SK-N-SH (cell line): ENCODE measurements around the gene CEP89. TPM values are rescaled to one million over a fixed set of nuclear protein-coding genes. Genes with fewer than 3 reads are reported as not detected.
"Not testable (repeated sequence)": the region's sequence is repeated elsewhere in the genome, so short reads cannot be mapped to it uniquely, and the experiment has no call there.

Experiments used
- CTCF ChIA-PET: fragments of 300-600, 350-600 bp; formaldehyde crosslinking; extraction: SDS; loops from one replicate; lab custom pipeline; 2021; lab: Yijun Ruan, JAX
- POLR2A ChIA-PET: fragments of 350-600 bp; sonication (Branson Sonifier 250); formaldehyde crosslinking; extraction: SDS; loops from one replicate; lab custom pipeline; 2020; ENCODE audit warnings: antibody characterized with exemption, inconsistent platforms; lab: Yijun Ruan, JAX
- DNase-seq: peaks from one replicate; pipeline ENCODE4 v3.0.0; 2012
- H2AFZ ChIP-seq: fragments of 200-600 bp; sonication (generic); 2 replicates; pipeline ENCODE4 v1.8.1; 2016; ENCODE audit warnings: antibody characterized with exemption, mild to moderate bottlenecking, low read depth
- H3F3A ChIP-seq: fragments of 200-600 bp; sonication (generic); replicated peaks from 2 replicates; pipeline ENCODE3; 2016; ENCODE audit warnings: antibody characterized with exemption, mild to moderate bottlenecking; ENCODE audit not compliant: insufficient read depth
- H3K27ac ChIP-seq, 2 experiments: fragments of 200-500 bp in 1 of 2; fragments of 200-600 bp in 1 of 2; sonication (Bioruptor generic) in 1 of 2; sonication (generic), shearing (Covaris generic) in 1 of 2; 2 replicates each; pipeline versions ENCODE4 v1.5.1 to v1.6.1; 2014 to 2016; ENCODE audit warnings: low read depth in 2 of 2, inconsistent platforms in 1 of 2, low read length in 1 of 2, mild to moderate bottlenecking in 1 of 2, mixed read lengths in 1 of 2
- H3K27me3 ChIP-seq: fragments of 200-600 bp; sonication (generic), shearing (Covaris generic); 2 replicates; pipeline ENCODE4 v1.6.1; 2016; ENCODE audit warnings: mixed run types; ENCODE audit not compliant: insufficient read depth
- H3K36me3 ChIP-seq, 2 experiments: fragments of 200-500 bp in 1 of 2; fragments of 200-600 bp in 1 of 2; sonication (Bioruptor generic) in 1 of 2; sonication (generic) in 1 of 2; replicated peaks in 1 of 2; 2 replicates each; pipeline versions ENCODE3 to v1.5.1; 2014 to 2016; ENCODE audit warnings: low read length in 1 of 2, mild to moderate bottlenecking in 1 of 2; ENCODE audit not compliant: insufficient read depth in 2 of 2, control insufficient read depth in 1 of 2
- H3K4me1 ChIP-seq, 2 experiments: fragments of 200-500 bp in 1 of 2; fragments of 200-600 bp in 1 of 2; sonication (Bioruptor generic) in 1 of 2; sonication (generic), shearing (Covaris generic) in 1 of 2; 2 replicates each; pipeline versions ENCODE4 v1.5.1 to v1.6.1; 2014 to 2016; ENCODE audit warnings: low read depth in 1 of 2, low read length in 1 of 2, mixed run types in 1 of 2; ENCODE audit not compliant: insufficient read depth in 2 of 2, control insufficient read depth in 1 of 2
- H3K4me2 ChIP-seq: fragments of 200-600 bp; sonication (generic), shearing (Covaris generic); 2 replicates; pipeline ENCODE4 v1.6.1; 2017; ENCODE audit warnings: mixed run types
- H3K4me3 ChIP-seq, 2 experiments: fragments of 200-500 bp in 1 of 2; fragments of 200-600 bp in 1 of 2; sonication (Bioruptor generic) in 1 of 2; sonication (generic), shearing (Covaris generic) in 1 of 2; 2 replicates each; pipeline versions ENCODE4 v1.5.1 to v1.8.1; 2014 to 2016; ENCODE audit warnings: low read depth in 2 of 2, inconsistent platforms in 1 of 2, low read length in 1 of 2, mild to moderate bottlenecking in 1 of 2, mixed read lengths in 1 of 2, moderate library complexity in 1 of 2
- H3K79me2 ChIP-seq: fragments of 200-600 bp; sonication (generic); 2 replicates; pipeline ENCODE4 v1.8.1; 2017; ENCODE audit warnings: mild to moderate bottlenecking; ENCODE audit not compliant: insufficient read depth
- H3K9ac ChIP-seq: fragments of 200-600 bp; sonication (generic); 2 replicates; pipeline ENCODE4 v1.6.1; 2017; ENCODE audit warnings: mixed run types
- H3K9me2 ChIP-seq: fragments of 200-600 bp; sonication (generic); 2 replicates; pipeline ENCODE4 v1.6.1; 2017; ENCODE audit warnings: mixed run types
- H3K9me3 ChIP-seq: fragments of 200-600 bp; sonication (generic); 2 replicates; pipeline ENCODE4 v1.6.1; 2017; ENCODE audit warnings: mixed run types, mild to moderate bottlenecking, moderate library complexity
- H4K20me1 ChIP-seq: fragments of 200-600 bp; sonication (generic); 2 replicates; pipeline ENCODE4 v1.6.1; 2017; ENCODE audit warnings: mild to moderate bottlenecking, mixed run types; ENCODE audit not compliant: insufficient read depth
- FOSL2 ChIP-seq: IDR thresholded peaks from 2 replicates; pipeline ENCODE4 v1.4.0; 2012; ENCODE audit warnings: low read depth, mild to moderate bottlenecking, moderate library complexity, borderline replicate concordance
- FOXM1 ChIP-seq: IDR thresholded peaks from 2 replicates; pipeline ENCODE4 v1.4.0; 2012; ENCODE audit warnings: low read depth, mild to moderate bottlenecking
- IRF3 ChIP-seq: fragments of 150-350 bp; IDR thresholded peaks from 2 replicates; pipeline ENCODE4 v1.6.1; 2016; ENCODE audit warnings: mild to moderate bottlenecking, low read depth, low read length
- NRF1 ChIP-seq: IDR thresholded peaks from 2 replicates; pipeline ENCODE4 v1.6.1; 2012; ENCODE audit warnings: low read depth, mild to moderate bottlenecking, low read length
- PBX3 ChIP-seq: IDR thresholded peaks from 2 replicates; pipeline ENCODE4; 2012
- REST ChIP-seq: IDR thresholded peaks from 2 replicates; pipeline ENCODE4 v1.6.1; 2012; ENCODE audit warnings: mild to moderate bottlenecking, low read depth, low read length, moderate library complexity
- TEAD4 ChIP-seq: IDR thresholded peaks from 2 replicates; pipeline ENCODE4 v1.4.0; 2012; ENCODE audit warnings: mild to moderate bottlenecking, borderline replicate concordance; ENCODE audit not compliant: insufficient read depth
- YY1 ChIP-seq: IDR thresholded peaks from 2 replicates; pipeline ENCODE4 v1.4.0; 2012; ENCODE audit warnings: low read depth, mild to moderate bottlenecking
- WGBS: methylation state at CpG from one replicate; pipeline ENCODE4 v1.1.6; 2017; ENCODE audit warnings: low lambda C conversion rate; 5-methylcytosine and 5-hydroxymethylcytosine counted together
- polyA plus RNA-seq, 3 experiments: library from polyadenylated mRNA; depleted of rRNA; stranded (reverse); fragments of >200 nt; gene quantifications; 2 replicates each; pipeline ENCODE4 v1.2.3, GENCODE V29; 2012

Gene CEP89
- polyA plus RNA-seq, 1 of the 3 experiments (the other 2 are of a cell fraction), result 16.4 TPM

- H3F3A ChIP-seq, result no peaks in the 10 kb centered on the region
- ChIA-PET CTCF (no interaction called here), POLR2A (interaction anchor here (0.7 kb wide), 1 partner anchor 9 kb away, joined by 3 read pairs; no protein-coding TSS in a partner anchor)
- H3K4me1 ChIP-seq, result no peaks in the 10 kb centered on the region
- no peak overlapping the region for H3K9ac ChIP-seq
- H3K9me2 ChIP-seq, result no peaks in the 10 kb centered on the region
- H3K9me3 ChIP-seq, result no peaks in the 10 kb centered on the region
- 91% methylated on average over 5 of the region's 5 CpGs for WGBS
- H3K79me2 ChIP-seq, result no peaks in the 10 kb centered on the region
- H3K27ac ChIP-seq, result no peak overlapping the region
- TF ChIP-seq TEAD4, result no peak
- no peak for TF ChIP-seq FOSL2
- TF ChIP-seq, all 33 proteins: peak for 0
- Histone ChIP-seq H2AFZ (no peak overlapping the region), H3K4me3 (no peak overlapping the region), H3K36me3 (no peaks in the 10 kb centered on the region), H3K27me3 (no peaks in the 10 kb centered on the region), H4K20me1 (no peaks in the 10 kb centered on the region), H3K4me2 (no peak overlapping the region)
- DNase-seq, result no peak
These were observed 114.2 kb downstream of the CEP89 start for GRCh38 chr19:32857584-32857983.

GRCh38 chr19:32856818-32857217, 114.9 kb downstream of the CEP89 start:
- WGBS, result 76% methylated on average over 7 of the region's 7 CpGs
- H3K9me2 ChIP-seq, H3K4me1 ChIP-seq, H3F3A ChIP-seq, H3K27me3 ChIP-seq, H2AFZ ChIP-seq, H3K27ac ChIP-seq, CTCF ChIA-PET, H3K36me3 ChIP-seq, POLR2A ChIA-PET, H4K20me1 ChIP-seq, H3K4me2 ChIP-seq, DNase-seq, H3K9ac ChIP-seq, H3K9me3 ChIP-seq, H3K79me2 ChIP-seq, H3K4me3 ChIP-seq: not testable (repeated sequence)

GRCh38 chr19:32852216-32852615, 119.5 kb downstream of the CEP89 start:
- Histone ChIP-seq H2AFZ (no peak overlapping the region), H3K9ac (no peak overlapping the region), H3F3A (no peaks in the 10 kb centered on the region), H3K4me3 (no peak overlapping the region), H3K79me2 (no peaks in the 10 kb centered on the region), H3K27me3 (no peaks in the 10 kb centered on the region), H3K4me1 (no peaks in the 10 kb centered on the region), H3K36me3 (no peaks in the 10 kb centered on the region), H3K4me2 (no peak overlapping the region), H3K27ac (no peak overlapping the region), H3K9me3 (no peaks in the 10 kb centered on the region), H3K9me2 (no peaks in the 10 kb centered on the region), H4K20me1 (no peaks in the 10 kb centered on the region)
- TF ChIP-seq YY1 (no peak), PBX3 (no peak), NRF1 (no peak), REST (no peak), IRF3 (no peak), FOXM1 (no peak)
- DNase-seq, result no peak
- POLR2A ChIA-PET, result no interaction called here
- WGBS, result 67% methylated on average over 6 of the region's 6 CpGs
- CTCF ChIA-PET, result no interaction called here

GRCh38 chr19:32848035-32848434, 123.7 kb downstream of the CEP89 start:
- H3K27ac ChIP-seq, H3K9ac ChIP-seq, POLR2A ChIA-PET, H3K27me3 ChIP-seq, DNase-seq, H3K4me3 ChIP-seq, CTCF ChIA-PET, H3K9me3 ChIP-seq, H3K4me2 ChIP-seq, H3K4me1 ChIP-seq, H2AFZ ChIP-seq, H3F3A ChIP-seq, H3K79me2 ChIP-seq, H3K9me2 ChIP-seq, H4K20me1 ChIP-seq, H3K36me3 ChIP-seq: not testable (repeated sequence)
- 0% methylated on average over 1 of the region's 2 CpGs for WGBS
